ENCODE results near the gene MED9.
"Not testable (repeated sequence)": the region's sequence is repeated elsewhere in the genome, so short reads cannot be mapped to it uniquely, and the experiment has no call there.

DNA sequence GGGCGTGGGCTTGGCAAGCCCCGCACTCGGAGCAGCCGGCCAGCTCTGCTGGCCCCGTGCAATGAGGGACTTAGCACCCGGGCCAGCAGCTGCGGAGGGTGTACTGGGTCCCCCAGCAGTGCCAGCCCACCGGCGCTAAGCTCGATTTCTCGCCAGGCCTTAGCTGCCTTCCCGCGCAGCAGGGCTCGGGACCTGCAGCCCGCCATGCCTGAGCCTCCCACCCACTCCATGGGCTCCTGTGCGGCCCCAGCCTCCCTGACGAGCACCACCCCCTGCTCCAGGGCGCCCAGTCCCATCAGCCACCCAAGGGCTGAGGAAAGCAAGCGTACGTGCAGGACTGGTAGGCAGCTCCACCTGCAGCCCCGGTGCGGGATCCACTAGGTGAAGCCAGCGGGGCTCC is 9.6 kb downstream of the MED9 start:
- TF ChIP-seq, protein P1, sequence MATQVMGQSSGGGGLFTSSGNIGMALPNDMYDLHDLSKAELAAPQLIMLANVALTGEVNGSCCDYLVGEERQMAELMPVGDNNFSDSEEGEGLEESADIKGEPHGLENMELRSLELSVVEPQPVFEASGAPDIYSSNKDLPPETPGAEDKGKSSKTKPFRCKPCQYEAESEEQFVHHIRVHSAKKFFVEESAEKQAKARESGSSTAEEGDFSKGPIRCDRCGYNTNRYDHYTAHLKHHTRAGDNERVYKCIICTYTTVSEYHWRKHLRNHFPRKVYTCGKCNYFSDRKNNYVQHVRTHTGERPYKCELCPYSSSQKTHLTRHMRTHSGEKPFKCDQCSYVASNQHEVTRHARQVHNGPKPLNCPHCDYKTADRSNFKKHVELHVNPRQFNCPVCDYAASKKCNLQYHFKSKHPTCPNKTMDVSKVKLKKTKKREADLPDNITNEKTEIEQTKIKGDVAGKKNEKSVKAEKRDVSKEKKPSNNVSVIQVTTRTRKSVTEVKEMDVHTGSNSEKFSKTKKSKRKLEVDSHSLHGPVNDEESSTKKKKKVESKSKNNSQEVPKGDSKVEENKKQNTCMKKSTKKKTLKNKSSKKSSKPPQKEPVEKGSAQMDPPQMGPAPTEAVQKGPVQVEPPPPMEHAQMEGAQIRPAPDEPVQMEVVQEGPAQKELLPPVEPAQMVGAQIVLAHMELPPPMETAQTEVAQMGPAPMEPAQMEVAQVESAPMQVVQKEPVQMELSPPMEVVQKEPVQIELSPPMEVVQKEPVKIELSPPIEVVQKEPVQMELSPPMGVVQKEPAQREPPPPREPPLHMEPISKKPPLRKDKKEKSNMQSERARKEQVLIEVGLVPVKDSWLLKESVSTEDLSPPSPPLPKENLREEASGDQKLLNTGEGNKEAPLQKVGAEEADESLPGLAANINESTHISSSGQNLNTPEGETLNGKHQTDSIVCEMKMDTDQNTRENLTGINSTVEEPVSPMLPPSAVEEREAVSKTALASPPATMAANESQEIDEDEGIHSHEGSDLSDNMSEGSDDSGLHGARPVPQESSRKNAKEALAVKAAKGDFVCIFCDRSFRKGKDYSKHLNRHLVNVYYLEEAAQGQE (IDR thresholded peaks at IDR 0.05; ENCODE audit: low read depth, low read length) = not testable (repeated sequence)
- not testable (repeated sequence) for TF ChIP-seq POLR2AphosphoS5 (IDR thresholded peaks at IDR 0.05; ENCODE audit: low read depth, low read length); NRF1 (IDR thresholded peaks at IDR 0.05; ENCODE audit: low read depth, low read length); EP300 (IDR thresholded peaks at IDR 0.05; ENCODE audit: borderline replicate concordance in 1 of 2, low read depth in 1 of 2, low read length in 1 of 2); GABPA (IDR thresholded peaks at IDR 0.05; ENCODE audit: low read depth); FOXM1 (IDR thresholded peaks at IDR 0.05; ENCODE audit: low read depth); TEAD4 (IDR thresholded peaks at IDR 0.05; ENCODE audit: borderline replicate concordance, insufficient read depth); JUND (IDR thresholded peaks at IDR 0.05); TCF12 (IDR thresholded peaks at IDR 0.05); CHD2 (IDR thresholded peaks at IDR 0.05; ENCODE audit: low read length, partially characterized antibody)
- TF ChIP-seq, protein P2, sequence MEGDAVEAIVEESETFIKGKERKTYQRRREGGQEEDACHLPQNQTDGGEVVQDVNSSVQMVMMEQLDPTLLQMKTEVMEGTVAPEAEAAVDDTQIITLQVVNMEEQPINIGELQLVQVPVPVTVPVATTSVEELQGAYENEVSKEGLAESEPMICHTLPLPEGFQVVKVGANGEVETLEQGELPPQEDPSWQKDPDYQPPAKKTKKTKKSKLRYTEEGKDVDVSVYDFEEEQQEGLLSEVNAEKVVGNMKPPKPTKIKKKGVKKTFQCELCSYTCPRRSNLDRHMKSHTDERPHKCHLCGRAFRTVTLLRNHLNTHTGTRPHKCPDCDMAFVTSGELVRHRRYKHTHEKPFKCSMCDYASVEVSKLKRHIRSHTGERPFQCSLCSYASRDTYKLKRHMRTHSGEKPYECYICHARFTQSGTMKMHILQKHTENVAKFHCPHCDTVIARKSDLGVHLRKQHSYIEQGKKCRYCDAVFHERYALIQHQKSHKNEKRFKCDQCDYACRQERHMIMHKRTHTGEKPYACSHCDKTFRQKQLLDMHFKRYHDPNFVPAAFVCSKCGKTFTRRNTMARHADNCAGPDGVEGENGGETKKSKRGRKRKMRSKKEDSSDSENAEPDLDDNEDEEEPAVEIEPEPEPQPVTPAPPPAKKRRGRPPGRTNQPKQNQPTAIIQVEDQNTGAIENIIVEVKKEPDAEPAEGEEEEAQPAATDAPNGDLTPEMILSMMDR (IDR thresholded peaks at IDR 0.05) = not testable (repeated sequence)
- TF ChIP-seq, protein P3, sequence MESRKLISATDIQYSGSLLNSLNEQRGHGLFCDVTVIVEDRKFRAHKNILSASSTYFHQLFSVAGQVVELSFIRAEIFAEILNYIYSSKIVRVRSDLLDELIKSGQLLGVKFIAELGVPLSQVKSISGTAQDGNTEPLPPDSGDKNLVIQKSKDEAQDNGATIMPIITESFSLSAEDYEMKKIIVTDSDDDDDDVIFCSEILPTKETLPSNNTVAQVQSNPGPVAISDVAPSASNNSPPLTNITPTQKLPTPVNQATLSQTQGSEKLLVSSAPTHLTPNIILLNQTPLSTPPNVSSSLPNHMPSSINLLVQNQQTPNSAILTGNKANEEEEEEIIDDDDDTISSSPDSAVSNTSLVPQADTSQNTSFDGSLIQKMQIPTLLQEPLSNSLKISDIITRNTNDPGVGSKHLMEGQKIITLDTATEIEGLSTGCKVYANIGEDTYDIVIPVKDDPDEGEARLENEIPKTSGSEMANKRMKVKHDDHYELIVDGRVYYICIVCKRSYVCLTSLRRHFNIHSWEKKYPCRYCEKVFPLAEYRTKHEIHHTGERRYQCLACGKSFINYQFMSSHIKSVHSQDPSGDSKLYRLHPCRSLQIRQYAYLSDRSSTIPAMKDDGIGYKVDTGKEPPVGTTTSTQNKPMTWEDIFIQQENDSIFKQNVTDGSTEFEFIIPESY (IDR thresholded peaks at IDR 0.05; ENCODE audit: borderline replicate concordance, low read depth) = not testable (repeated sequence)
- TF ChIP-seq, protein P4, sequence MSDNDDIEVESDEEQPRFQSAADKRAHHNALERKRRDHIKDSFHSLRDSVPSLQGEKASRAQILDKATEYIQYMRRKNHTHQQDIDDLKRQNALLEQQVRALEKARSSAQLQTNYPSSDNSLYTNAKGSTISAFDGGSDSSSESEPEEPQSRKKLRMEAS (IDR thresholded peaks at IDR 0.05; ENCODE audit: low read depth) = not testable (repeated sequence)
- TF ChIP-seq, protein P5, sequence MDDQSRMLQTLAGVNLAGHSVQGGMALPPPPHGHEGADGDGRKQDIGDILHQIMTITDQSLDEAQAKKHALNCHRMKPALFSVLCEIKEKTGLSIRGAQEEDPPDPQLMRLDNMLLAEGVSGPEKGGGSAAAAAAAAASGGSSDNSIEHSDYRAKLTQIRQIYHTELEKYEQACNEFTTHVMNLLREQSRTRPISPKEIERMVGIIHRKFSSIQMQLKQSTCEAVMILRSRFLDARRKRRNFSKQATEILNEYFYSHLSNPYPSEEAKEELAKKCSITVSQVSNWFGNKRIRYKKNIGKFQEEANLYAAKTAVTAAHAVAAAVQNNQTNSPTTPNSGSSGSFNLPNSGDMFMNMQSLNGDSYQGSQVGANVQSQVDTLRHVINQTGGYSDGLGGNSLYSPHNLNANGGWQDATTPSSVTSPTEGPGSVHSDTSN (IDR thresholded peaks at IDR 0.05) = not testable (repeated sequence)
